A549 (cell line): Measurements from ENCODE around the gene ZNF92. TPM values are rescaled to one million over a fixed set of nuclear protein-coding genes. Genes with fewer than 3 reads are reported as not detected.
"Not testable (repeated sequence)": the region's sequence is repeated elsewhere in the genome, so short reads cannot be mapped to it uniquely, and the experiment has no call there.

ENCODE experiments used
- ATAC-seq, 2 experiments: fragments of 200-7000 bp in 1 of 2; fragments of >200 bp in 1 of 2; cut with Nextera tagmentation in 1 of 2; cut with Tn5 transposase in 1 of 2; 3 replicates each; pipeline versions ENCODE4 v1.8.0 to v1.9.1; 2018 to 2020; ENCODE audit warnings: mild to moderate bottlenecking in 1 of 2, moderate library complexity in 1 of 2
- CTCF ChIA-PET: fragments of 300-600 bp; sonication (Branson Sonifier 250); formaldehyde crosslinking; extraction: SDS; loops from one replicate; lab custom pipeline; 2021; ENCODE audit warnings: antibody characterized with exemption, inconsistent platforms; lab: Yijun Ruan, JAX
- POLR2A ChIA-PET: fragments of 350-600 bp; formaldehyde crosslinking; extraction: SDS; loops from one replicate; lab custom pipeline; 2021; ENCODE audit warnings: antibody characterized with exemption, inconsistent platforms; lab: Yijun Ruan, JAX
- DNase-seq, 2 experiments: peaks; one replicate each; pipeline versions ENCODE4 v3.0.0 to v3.0.0-alpha.2; 2011 to 2016; ENCODE audit warnings: low read depth in 1 of 2, low spot score in 1 of 2
- FAIRE-seq: peaks from 2 replicates; lab custom pipeline; 2011; peaks lifted over from hg19 to GRCh38; lab: Jason Lieb, UNC
- H3K27ac ChIP-seq, 2 experiments: fragments of >200 bp; sonication (Bioruptor Twin); formaldehyde crosslinking; 3 replicates each; pipeline ENCODE4 v1.5.1; 2016 to 2017
- H3K4me1 ChIP-seq: fragments of >200 bp; sonication (Bioruptor Twin); formaldehyde crosslinking; 3 replicates; pipeline ENCODE4 v1.6.1; 2016
- H3K4me2 ChIP-seq: fragments of >200 bp; sonication (Bioruptor Twin); formaldehyde crosslinking; 3 replicates; pipeline ENCODE4 v1.6.1; 2016
- H3K4me3 ChIP-seq: fragments of >200 bp; sonication (Bioruptor Twin); formaldehyde crosslinking; 3 replicates; pipeline ENCODE4 v1.5.1; 2016
- H3K9me3 ChIP-seq: fragments of >200 bp; sonication (Bioruptor Twin); formaldehyde crosslinking; 3 replicates; pipeline ENCODE4 v1.6.1; 2016
- CBX2 ChIP-seq: fragments of 200-600 bp; sonication (generic); IDR thresholded peaks from 2 replicates; pipeline ENCODE4 v1.6.1; 2016; ENCODE audit warnings: low read depth, mild to moderate bottlenecking, borderline replicate concordance
- CBX8 ChIP-seq: fragments of 200-600 bp; sonication (generic); IDR thresholded peaks from 2 replicates; pipeline ENCODE4 v1.6.1; 2016
- EHF ChIP-seq: fragments of 250-450 bp; sonication (Bioruptor Pico); IDR thresholded peaks from 2 replicates; pipeline ENCODE4 v1.5.0; 2020; ENCODE audit warnings: mild to moderate bottlenecking
- EHMT2 ChIP-seq: fragments of 200-600 bp; sonication (generic); IDR thresholded peaks from 2 replicates; pipeline ENCODE4 v1.6.1; 2016; ENCODE audit warnings: antibody characterized with exemption, low read depth, mild to moderate bottlenecking, moderate library complexity
- EP300 ChIP-seq, 2 experiments: fragments of >200 bp; sonication (Bioruptor Twin); formaldehyde crosslinking; IDR thresholded peaks; 2 replicates in 1 of 2; 3 replicates in 1 of 2; pipeline ENCODE4 v1.6.1; 2016 to 2017
- FOSB ChIP-seq: fragments of 250-450 bp; sonication (Bioruptor Pico); IDR thresholded peaks from 2 replicates; pipeline ENCODE4 v1.5.0; 2020; ENCODE audit warnings: mild to moderate bottlenecking, moderate library complexity
- FOSL2 ChIP-seq, 2 experiments: fragments of 450-650 bp in 1 of 2; fragments of >200 bp in 1 of 2; sonication (Bioruptor Twin) in 1 of 2; formaldehyde crosslinking; IDR thresholded peaks; 2 replicates each; pipeline versions ENCODE4 v1.5.0 to v1.6.1; 2016 to 2020; ENCODE audit warnings: mild to moderate bottlenecking in 1 of 2, moderate library complexity in 1 of 2
- FOXS1 ChIP-seq: fragments of 250-450 bp; sonication (Bioruptor Pico); IDR thresholded peaks from 2 replicates; pipeline ENCODE4 v1.5.0; 2020; ENCODE audit warnings: mild to moderate bottlenecking, moderate library complexity
- GATA3 ChIP-seq: IDR thresholded peaks from 2 replicates; pipeline ENCODE4 v1.6.1; 2012; ENCODE audit warnings: borderline replicate concordance
- HEYL ChIP-seq: fragments of 250-450 bp; sonication (Bioruptor Pico); IDR thresholded peaks from 2 replicates; pipeline ENCODE4 v1.8.0; 2021; ENCODE audit warnings: mild to moderate bottlenecking, moderate library complexity
- HOXB13 ChIP-seq: fragments of 250-450 bp; sonication (Bioruptor Pico); IDR thresholded peaks from 2 replicates; pipeline ENCODE4 v1.5.0; 2020; ENCODE audit warnings: low read depth, mild to moderate bottlenecking, moderate library complexity
- KDM1A ChIP-seq: fragments of 200-600 bp; sonication (generic); IDR thresholded peaks from 2 replicates; pipeline ENCODE4 v1.6.1; 2016; ENCODE audit warnings: low read depth, mild to moderate bottlenecking
- NFE2L2 ChIP-seq: fragments of 150-350 bp; conservative IDR thresholded peaks from 2 replicates; pipeline ENCODE4 v1.6.1; 2014; ENCODE audit warnings: low read length
- POLR2A ChIP-seq: IDR thresholded peaks from 2 replicates; pipeline ENCODE4 v1.6.1; 2012; ENCODE audit warnings: mild to moderate bottlenecking, low read length
- RARB ChIP-seq: fragments of 250-450 bp; sonication (Bioruptor Pico); IDR thresholded peaks from 2 replicates; pipeline ENCODE4 v1.8.0; 2021; ENCODE audit warnings: mild to moderate bottlenecking, moderate library complexity
- RCOR1 ChIP-seq: fragments of 150-350 bp; IDR thresholded peaks from 2 replicates; pipeline ENCODE4 v1.6.1; 2014; ENCODE audit warnings: antibody characterized with exemption, low read length, low read depth
- RFX5 ChIP-seq: fragments of 450-650 bp; IDR thresholded peaks from 2 replicates; pipeline ENCODE4 v1.7.1; 2014; ENCODE audit warnings: antibody characterized with exemption, mild to moderate bottlenecking, moderate library complexity
- RNF2 ChIP-seq: fragments of 200-600 bp; sonication (generic); IDR thresholded peaks from 2 replicates; pipeline ENCODE4 v1.6.1; 2016; ENCODE audit warnings: low read depth, mild to moderate bottlenecking, antibody characterized with exemption, moderate library complexity, borderline replicate concordance
- SMC3 ChIP-seq: fragments of >200 bp; sonication (Bioruptor Twin); formaldehyde crosslinking; IDR thresholded peaks from 3 replicates; pipeline ENCODE4 v1.6.1; 2018; ENCODE audit warnings: inconsistent platforms
- ZC3H11A ChIP-seq: fragments of 450-650 bp; IDR thresholded peaks from 2 replicates; pipeline ENCODE4 v1.6.1; 2014; ENCODE audit warnings: antibody characterized with exemption, mild to moderate bottlenecking
- ZFP36 ChIP-seq: fragments of 450-650 bp; IDR thresholded peaks from 2 replicates; pipeline ENCODE4 v1.6.1; 2014; ENCODE audit warnings: borderline replicate concordance; ENCODE audit not compliant: partially characterized antibody
- ZNF302 ChIP-seq: fragments of 250-450 bp; sonication (Bioruptor Pico); IDR thresholded peaks from 2 replicates; pipeline ENCODE4 v1.9.0; 2021; ENCODE audit warnings: inconsistent platforms, mild to moderate bottlenecking, moderate library complexity
- ZSCAN20 ChIP-seq: fragments of 250-450 bp; sonication (Bioruptor Pico); IDR thresholded peaks from 2 replicates; pipeline ENCODE4 v1.8.0; 2022; ENCODE audit warnings: mild to moderate bottlenecking, moderate library complexity
- WGBS: methylation state at CpG from one replicate; pipeline ENCODE4 v1.1.6; 2017; ENCODE audit errors: missing lambda C conversion rate; 5-methylcytosine and 5-hydroxymethylcytosine counted together
- polyA plus RNA-seq, 4 experiments: library from polyadenylated mRNA; depleted of rRNA in 3 of 4; stranded (reverse); fragments of >200 nt; fragmentation: RNase III in 1 of 4; extraction: RNeasy Plus Mini Kit Qiagen cat#74134 plus additional on column Dnase treatment in 1 of 4; gene quantifications; 2 replicates in 3 of 4; 3 replicates in 1 of 4; pipeline ENCODE4 v1.2.3, GENCODE V29; 2011 to 2017
- TF ChIP-seq, protein P1 (sequence below): fragments of >200 bp; sonication (Bioruptor Twin); formaldehyde crosslinking; IDR thresholded peaks from 2 replicates; pipeline ENCODE4 v1.6.1; 2016
- TF ChIP-seq, protein P2 (sequence below): IDR thresholded peaks from 2 replicates; pipeline ENCODE4 v1.6.1; 2012
- TF ChIP-seq, protein P3 (sequence below): fragments of 150-350 bp; IDR thresholded peaks from 2 replicates; pipeline ENCODE4 v1.6.1; 2014; ENCODE audit warnings: low read depth, mild to moderate bottlenecking, low read length
- TF ChIP-seq, protein P4 (sequence below): IDR thresholded peaks from 2 replicates; pipeline ENCODE4 v1.6.1; 2012

Gene ZNF92
- polyA plus RNA-seq, 2 of the 4 experiments (the other 2 are of a cell fraction), result 6.9 to 7.7 TPM

DNA sequence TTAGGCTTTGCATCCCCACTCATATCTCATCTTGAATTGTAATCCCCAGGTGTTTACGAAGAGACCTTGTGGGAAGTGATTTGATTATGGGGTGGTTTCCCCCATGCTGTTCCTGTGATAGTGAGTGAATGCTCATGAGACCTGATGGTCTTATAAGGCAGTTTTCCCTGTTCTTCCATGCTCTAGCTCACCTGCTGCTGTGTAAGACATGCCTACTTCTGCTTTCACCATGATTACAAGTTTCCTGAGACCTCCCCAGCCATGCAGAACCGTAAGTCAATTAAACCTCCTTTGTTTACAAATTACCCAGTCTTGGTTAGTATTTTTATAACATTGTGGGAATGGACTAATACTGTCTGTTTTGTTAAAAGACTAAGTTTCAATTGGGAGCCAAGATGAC lies 35.3 kb upstream of the ZNF92 start:
- H3K4me2 ChIP-seq, result no peak overlapping the region
- CTCF ChIA-PET, result no interaction called here
- TF ChIP-seq NFE2L2 (no peak), HOXB13 (no peak), RFX5 (no peak), HEYL (CRISPR knock-in tag) (no peak), RCOR1 (no peak), GATA3 (no peak), FOXS1 (CRISPR knock-in tag) (no peak), CBX2 (no peak), FOSL2 (IDR thresholded peaks at IDR 0.05) (no peak), FOSL2 (CRISPR knock-in tag; IDR thresholded peaks at IDR 0.05) (no peak), ZC3H11A (no peak), CBX8 (no peak), EHF (CRISPR knock-in tag) (no peak), SMC3 (no peak), RARB (CRISPR knock-in tag) (no peak), EHMT2 (no peak), FOSB (CRISPR knock-in tag) (no peak), ZFP36 (no peak)
- TF ChIP-seq, protein P1, sequence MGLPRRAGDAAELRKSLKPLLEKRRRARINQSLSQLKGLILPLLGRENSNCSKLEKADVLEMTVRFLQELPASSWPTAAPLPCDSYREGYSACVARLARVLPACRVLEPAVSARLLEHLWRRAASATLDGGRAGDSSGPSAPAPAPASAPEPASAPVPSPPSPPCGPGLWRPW, result no peak
- no peak overlapping the region for H3K27ac ChIP-seq
- POLR2A ChIA-PET, result no interaction called here
- no peak overlapping the region for H3K4me3 ChIP-seq
- 74% methylated on average over 2 of the region's 2 CpGs for WGBS
- DNase-seq, result no peak
- no peak for ATAC-seq
- no peaks in the 10 kb centered on the region for H3K4me1 ChIP-seq
- no peak for FAIRE-seq
- no peaks in the 10 kb centered on the region for H3K9me3 ChIP-seq

DNA sequence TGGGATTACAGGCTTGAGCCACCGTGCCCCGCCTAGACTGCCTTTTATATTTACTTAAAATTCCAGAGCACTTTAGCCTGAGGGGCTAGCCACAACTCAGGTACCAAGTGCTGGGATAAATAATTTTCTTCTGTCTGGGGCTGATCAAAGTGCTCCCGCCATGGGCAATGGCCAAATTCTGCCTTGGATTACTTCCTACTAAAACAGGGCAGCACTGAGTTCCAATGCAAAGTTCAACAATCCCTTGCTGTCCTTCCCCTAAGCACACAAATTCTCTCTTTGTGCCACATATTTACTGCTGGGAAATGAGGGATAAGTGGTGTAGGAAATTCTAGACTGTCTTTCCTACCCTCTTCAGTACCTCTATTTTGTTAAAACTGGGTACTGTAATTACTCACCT lies 34.4 kb upstream of the ZNF92 start:
- no peak for ATAC-seq

DNA sequence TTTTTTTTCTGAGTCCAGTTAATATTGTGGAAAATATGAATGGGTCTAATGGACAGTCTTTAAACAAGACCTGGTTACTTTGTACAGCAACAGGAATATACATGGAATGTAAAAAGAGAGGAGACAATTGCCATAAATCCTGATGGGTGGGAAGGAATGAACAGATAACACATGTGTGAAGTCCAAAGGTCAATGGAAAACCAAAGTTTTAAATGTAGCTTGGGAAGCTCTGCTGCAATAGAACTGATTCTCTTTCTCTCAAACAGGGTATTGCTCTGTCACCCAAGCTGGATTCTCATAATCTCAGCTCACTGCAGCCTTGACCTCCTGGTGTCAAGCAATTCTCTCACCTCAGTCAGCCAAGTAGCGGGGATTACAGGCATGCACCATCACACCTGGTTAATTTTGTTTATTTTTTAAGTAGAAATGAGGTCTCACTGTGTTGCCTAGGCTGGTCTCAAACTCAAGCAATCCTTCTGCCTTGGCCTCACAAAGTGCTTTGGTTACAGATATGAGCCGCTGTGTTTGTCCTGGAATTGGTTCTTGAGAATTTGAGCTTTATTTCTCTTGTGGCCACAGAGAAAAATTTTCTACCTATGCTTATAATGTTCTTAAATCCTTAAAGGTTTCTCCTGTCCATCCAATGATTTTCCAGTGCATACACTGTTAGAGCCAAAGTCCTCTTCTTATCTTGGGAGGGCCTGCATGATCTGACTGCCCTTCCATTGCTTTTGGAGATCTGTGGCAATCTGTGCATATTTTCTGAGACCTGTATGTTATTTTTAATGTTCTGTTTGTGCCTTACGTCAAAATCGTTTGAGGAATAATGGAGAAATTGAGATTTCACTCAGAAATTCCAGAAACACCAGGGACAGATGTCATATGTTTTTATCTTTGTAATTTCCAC lies 30.7 kb upstream of the ZNF92 start:
- POLR2A ChIA-PET, result no interaction called here
- TF ChIP-seq, protein P2, sequence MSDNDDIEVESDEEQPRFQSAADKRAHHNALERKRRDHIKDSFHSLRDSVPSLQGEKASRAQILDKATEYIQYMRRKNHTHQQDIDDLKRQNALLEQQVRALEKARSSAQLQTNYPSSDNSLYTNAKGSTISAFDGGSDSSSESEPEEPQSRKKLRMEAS, result no peak
- TF ChIP-seq KDM1A (no peak), EP300 (IDR thresholded peaks at IDR 0.05) (no peak), ZSCAN20 (CRISPR knock-in tag) (no peak), HOXB13 (no peak), POLR2A (no peak), ZNF302 (CRISPR knock-in tag) (no peak)
- TF ChIP-seq, protein P1, result no peak
- TF ChIP-seq, protein P3, sequence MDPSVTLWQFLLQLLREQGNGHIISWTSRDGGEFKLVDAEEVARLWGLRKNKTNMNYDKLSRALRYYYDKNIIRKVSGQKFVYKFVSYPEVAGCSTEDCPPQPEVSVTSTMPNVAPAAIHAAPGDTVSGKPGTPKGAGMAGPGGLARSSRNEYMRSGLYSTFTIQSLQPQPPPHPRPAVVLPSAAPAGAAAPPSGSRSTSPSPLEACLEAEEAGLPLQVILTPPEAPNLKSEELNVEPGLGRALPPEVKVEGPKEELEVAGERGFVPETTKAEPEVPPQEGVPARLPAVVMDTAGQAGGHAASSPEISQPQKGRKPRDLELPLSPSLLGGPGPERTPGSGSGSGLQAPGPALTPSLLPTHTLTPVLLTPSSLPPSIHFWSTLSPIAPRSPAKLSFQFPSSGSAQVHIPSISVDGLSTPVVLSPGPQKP, result no peak
- H3K27ac ChIP-seq, result no peak overlapping the region
- FAIRE-seq (no peak), ATAC-seq (no peak), DNase-seq (no peak)
- H3K4me3 ChIP-seq, result no peak overlapping the region
- no peak overlapping the region for H3K4me2 ChIP-seq
- H3K4me1 ChIP-seq, result no peaks in the 10 kb centered on the region
- WGBS, result 81% methylated on average over 4 of the region's 4 CpGs
- CTCF ChIA-PET, result no interaction called here
- H3K9me3 ChIP-seq, result no peaks in the 10 kb centered on the region

More for the DNA sequence above, 34.4 kb upstream of the ZNF92 start:
- Histone ChIP-seq H3K4me1 (no peaks in the 10 kb centered on the region), H3K27ac (no peak overlapping the region), H3K9me3 (no peaks in the 10 kb centered on the region), H3K4me2 (no peak overlapping the region), H3K4me3 (no peak overlapping the region)
- DNase-seq (no peak), FAIRE-seq (no peak)
- TF ChIP-seq CBX8 (no peak), ZFP36 (no peak), RFX5 (no peak), RNF2 (no peak)
- TF ChIP-seq, protein P4, sequence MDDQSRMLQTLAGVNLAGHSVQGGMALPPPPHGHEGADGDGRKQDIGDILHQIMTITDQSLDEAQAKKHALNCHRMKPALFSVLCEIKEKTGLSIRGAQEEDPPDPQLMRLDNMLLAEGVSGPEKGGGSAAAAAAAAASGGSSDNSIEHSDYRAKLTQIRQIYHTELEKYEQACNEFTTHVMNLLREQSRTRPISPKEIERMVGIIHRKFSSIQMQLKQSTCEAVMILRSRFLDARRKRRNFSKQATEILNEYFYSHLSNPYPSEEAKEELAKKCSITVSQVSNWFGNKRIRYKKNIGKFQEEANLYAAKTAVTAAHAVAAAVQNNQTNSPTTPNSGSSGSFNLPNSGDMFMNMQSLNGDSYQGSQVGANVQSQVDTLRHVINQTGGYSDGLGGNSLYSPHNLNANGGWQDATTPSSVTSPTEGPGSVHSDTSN, result no peak
- ChIA-PET CTCF (no interaction called here), POLR2A (no interaction called here)
- 67% methylated on average over 3 of the region's 3 CpGs for WGBS

DNA sequence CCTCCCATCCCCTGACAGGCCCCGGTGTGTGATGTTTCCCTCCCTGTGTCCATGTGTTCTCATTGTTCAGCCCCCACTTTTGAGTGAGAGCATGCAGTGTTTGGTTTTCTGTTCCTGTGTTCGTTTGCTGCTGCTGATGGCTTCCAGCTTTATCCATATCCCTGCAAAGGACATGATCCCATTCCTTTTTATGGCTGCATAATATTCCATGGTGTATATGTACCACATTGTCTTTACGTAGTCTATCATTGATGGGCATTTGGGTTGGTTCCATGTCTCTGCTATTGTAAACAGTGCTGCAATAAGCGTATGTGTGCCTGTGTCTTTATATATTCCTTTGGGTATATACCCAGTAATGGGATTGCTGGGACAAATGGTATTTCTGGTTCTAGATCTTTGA lies 29.1 kb upstream of the ZNF92 start:
- H3K4me3 ChIP-seq, H3K4me2 ChIP-seq, H3K27ac ChIP-seq, DNase-seq, CTCF ChIA-PET, FAIRE-seq, POLR2A ChIA-PET, H3K4me1 ChIP-seq, ATAC-seq, H3K9me3 ChIP-seq: not testable (repeated sequence)
- WGBS, result 46% methylated on average over 4 of the region's 4 CpGs
